H1 (cell line): ENCODE results near the gene RAD51B. TPM values are rescaled to one million over a fixed set of nuclear protein-coding genes. Genes with fewer than 3 reads are reported as not detected.

Experiments
- CTCF ChIA-PET: fragments of 300-600 bp; sonication (Branson Sonifier 250); formaldehyde crosslinking; loops from one replicate; lab custom pipeline; 2021; ENCODE audit not compliant: partially characterized antibody; lab: Charles Lee
- POLR2A ChIA-PET: fragments of 300-600 bp; sonication (Branson Sonifier 250); formaldehyde crosslinking; loops from one replicate; lab custom pipeline; 2021; ENCODE audit warnings: inconsistent platforms; ENCODE audit not compliant: partially characterized antibody; lab: Charles Lee
- DNase-seq, 2 experiments: peaks; one replicate each; pipeline versions ENCODE4 v3.0.0 to v3.0.0-alpha.2; 2010 to 2022; ENCODE audit warnings: low spot score in 2 of 2, low read depth in 1 of 2, mixed read lengths in 1 of 2
- FAIRE-seq: peaks from 2 replicates; lab custom pipeline; 2011; peaks lifted over from hg19 to GRCh38; lab: Jason Lieb, UNC
- H2AFZ ChIP-seq: 2 replicates; pipeline ENCODE4 v1.8.1; 2012; ENCODE audit warnings: low read length, inconsistent platforms
- H2AK5ac ChIP-seq: 2 replicates; pipeline ENCODE4 v1.6.1; 2013; ENCODE audit warnings: low read depth, low read length
- H2BK120ac ChIP-seq: replicated peaks from 2 replicates; pipeline ENCODE3; 2013; ENCODE audit warnings: low read depth, low read length, inconsistent platforms
- H2BK12ac ChIP-seq: 2 replicates; pipeline ENCODE4 v1.6.1; 2013; ENCODE audit warnings: low read depth, low read length
- H2BK15ac ChIP-seq: 2 replicates; pipeline ENCODE4 v1.6.1; 2013; ENCODE audit warnings: low read length
- H2BK20ac ChIP-seq: 2 replicates; pipeline ENCODE4 v1.6.1; 2013; ENCODE audit warnings: low read length
- H2BK5ac ChIP-seq: 2 replicates; pipeline ENCODE4 v1.6.1; 2013; ENCODE audit warnings: low read depth, low read length
- H3K14ac ChIP-seq: 2 replicates; pipeline ENCODE4 v1.6.1; 2013; ENCODE audit warnings: inconsistent platforms; ENCODE audit not compliant: insufficient read length
- H3K18ac ChIP-seq: 2 replicates; pipeline ENCODE4 v1.6.1; 2013; ENCODE audit warnings: low read length; ENCODE audit errors: extremely low read depth
- H3K23ac ChIP-seq: 2 replicates; pipeline ENCODE4 v1.6.1; 2013; ENCODE audit warnings: inconsistent platforms; ENCODE audit not compliant: insufficient read length
- H3K23me2 ChIP-seq: 2 replicates; pipeline ENCODE4 v1.6.1; 2013; ENCODE audit warnings: low read depth, low read length
- H3K27ac ChIP-seq: 2 replicates; pipeline ENCODE4 v1.6.1; 2011; ENCODE audit warnings: low read depth, low read length, inconsistent platforms
- H3K27me3 ChIP-seq, 4 experiments: replicated peaks in 1 of 4; 1 replicate in 1 of 4; 2 replicates in 3 of 4; pipeline versions ENCODE4 v1.6.1 to v1.8.1; 2011 to 2013; ENCODE audit warnings: low read length in 3 of 4, mild to moderate bottlenecking in 3 of 4, inconsistent platforms in 2 of 4, mixed read lengths in 2 of 4, moderate library complexity in 1 of 4; ENCODE audit not compliant: control insufficient read depth in 3 of 4, insufficient read depth in 3 of 4; ENCODE audit errors: extremely low read depth in 1 of 4
- H3K36me3 ChIP-seq, 4 experiments: 2 replicates each; pipeline versions ENCODE4 v1.6.1 to v1.8.1; 2011 to 2013; ENCODE audit warnings: mild to moderate bottlenecking in 4 of 4, low read length in 3 of 4, moderate library complexity in 2 of 4, control low read depth in 1 of 4, inconsistent platforms in 1 of 4; ENCODE audit not compliant: insufficient read depth in 4 of 4, control insufficient read depth in 2 of 4
- H3K4ac ChIP-seq: replicated peaks from 2 replicates; pipeline ENCODE3; 2013; ENCODE audit warnings: low read length, low read depth, mixed read lengths, inconsistent platforms; ENCODE audit not compliant: insufficient read length
- H3K4me1 ChIP-seq, 4 experiments: replicated peaks in 1 of 4; 1 replicate in 1 of 4; 2 replicates in 3 of 4; pipeline versions ENCODE4 v1.6.1 to v1.8.1; 2011 to 2013; ENCODE audit warnings: low read length in 3 of 4, inconsistent platforms in 2 of 4, mixed read lengths in 1 of 4; ENCODE audit not compliant: insufficient read depth in 4 of 4, control insufficient read depth in 3 of 4
- H3K4me2 ChIP-seq, 2 experiments: 2 replicates each; pipeline versions ENCODE4 v1.6.1 to v1.8.1; 2011 to 2013; ENCODE audit warnings: low read depth in 2 of 2, low read length in 2 of 2, control low read depth in 1 of 2, inconsistent platforms in 1 of 2, mild to moderate bottlenecking in 1 of 2; ENCODE audit not compliant: insufficient read depth in 1 of 2
- H3K4me3 ChIP-seq, 4 experiments: fragments of 200-600, 300-600 bp in 1 of 4; sonication (generic), shearing (Covaris generic), sonication (Bioruptor Twin) in 1 of 4; 2 replicates each; pipeline versions ENCODE4 v1.5.1 to v1.8.1; 2011 to 2016; ENCODE audit warnings: low read length in 4 of 4, low read depth in 3 of 4, control low read depth in 2 of 4, inconsistent platforms in 2 of 4, mild to moderate bottlenecking in 2 of 4, mixed read lengths in 1 of 4, moderate library complexity in 1 of 4; ENCODE audit not compliant: insufficient read depth in 2 of 4; ENCODE audit errors: extremely low read depth in 1 of 4
- H3K56ac ChIP-seq: replicated peaks from 2 replicates; pipeline ENCODE3; 2013; ENCODE audit warnings: low read depth, mild to moderate bottlenecking, mixed read lengths, low read length, inconsistent platforms; ENCODE audit not compliant: insufficient read length
- H3K79me1 ChIP-seq: 2 replicates; pipeline ENCODE4 v1.6.1; 2013; ENCODE audit warnings: low read depth, low read length, control low read depth
- H3K79me2 ChIP-seq, 2 experiments: 2 replicates each; pipeline versions ENCODE4 v1.6.1 to v1.8.1; 2012 to 2013; ENCODE audit warnings: low read length in 2 of 2, mild to moderate bottlenecking in 2 of 2, inconsistent platforms in 1 of 2; ENCODE audit not compliant: insufficient read depth in 2 of 2, control insufficient read depth in 1 of 2
- H3K9ac ChIP-seq, 4 experiments: replicated peaks in 1 of 4; 1 replicate in 1 of 4; 2 replicates in 3 of 4; pipeline versions ENCODE4 v1.6.1 to v1.8.1; 2011 to 2013; ENCODE audit warnings: low read depth in 3 of 4, low read length in 3 of 4, control low read depth in 2 of 4, mild to moderate bottlenecking in 2 of 4, moderate library complexity in 2 of 4, inconsistent platforms in 1 of 4; ENCODE audit errors: extremely low read depth in 1 of 4
- H3K9me3 ChIP-seq, 2 experiments: 2 replicates each; pipeline versions ENCODE4 v1.6.1 to v1.8.1; 2012 to 2013; ENCODE audit warnings: mild to moderate bottlenecking in 2 of 2, moderate library complexity in 2 of 2, control low read depth in 1 of 2, inconsistent platforms in 1 of 2, low read depth in 1 of 2, low read length in 1 of 2, mixed read lengths in 1 of 2; ENCODE audit not compliant: insufficient read depth in 2 of 2
- H4K20me1 ChIP-seq, 2 experiments: replicated peaks in 1 of 2; 2 replicates each; pipeline versions ENCODE3 to v1.8.1; 2011 to 2013; ENCODE audit warnings: inconsistent platforms in 2 of 2, low read length in 2 of 2, mild to moderate bottlenecking in 1 of 2; ENCODE audit not compliant: insufficient read depth in 2 of 2, control insufficient read depth in 1 of 2
- H4K5ac ChIP-seq: 2 replicates; pipeline ENCODE4 v1.6.1; 2013; ENCODE audit warnings: low read length, low read depth, mixed read lengths, inconsistent platforms; ENCODE audit not compliant: insufficient read length
- H4K8ac ChIP-seq: 2 replicates; pipeline ENCODE4 v1.8.0; 2013; ENCODE audit warnings: mild to moderate bottlenecking, moderate library complexity, low read length, inconsistent platforms; ENCODE audit not compliant: insufficient read depth; ENCODE audit errors: extremely low read depth
- H4K91ac ChIP-seq: replicated peaks from 2 replicates; pipeline ENCODE3; 2013; ENCODE audit warnings: low read length, mixed read lengths, inconsistent platforms; ENCODE audit not compliant: insufficient read length
- ASH2L ChIP-seq: fragments of 200-600, 300-600 bp; sonication (generic); IDR thresholded peaks from one replicate; pipeline ENCODE4 v1.7.1; 2017; ENCODE audit warnings: low read length
- CHD2 ChIP-seq: IDR thresholded peaks from 2 replicates; pipeline ENCODE4 v1.6.1; 2012; ENCODE audit warnings: low read length, improper control_type of control experiment
- CTBP2 ChIP-seq: IDR thresholded peaks from 2 replicates; pipeline ENCODE4 v1.7.0; 2011; ENCODE audit warnings: borderline replicate concordance, mild to moderate bottlenecking, moderate library complexity, mixed read lengths, low read length; ENCODE audit not compliant: insufficient read depth, insufficient read length
- EP300 ChIP-seq, 2 experiments: IDR thresholded peaks; 1 replicate in 1 of 2; 2 replicates in 1 of 2; pipeline ENCODE4 v1.6.1; 2011 to 2012; ENCODE audit warnings: low read depth in 2 of 2, low read length in 2 of 2, mild to moderate bottlenecking in 2 of 2, borderline replicate concordance in 1 of 2, inconsistent platforms in 1 of 2, moderate library complexity in 1 of 2
- GTF2F1 ChIP-seq: IDR thresholded peaks from 2 replicates; pipeline ENCODE4 v1.6.1; 2012; ENCODE audit warnings: low read depth, low read length, improper control_type of control experiment, borderline replicate concordance
- KDM4A ChIP-seq: IDR thresholded peaks from one replicate; pipeline ENCODE4 v1.7.1; 2012; ENCODE audit warnings: low read depth, mild to moderate bottlenecking, moderate library complexity, low read length, inconsistent platforms; ENCODE audit not compliant: severe bottlenecking
- RAD21 ChIP-seq, 2 experiments: IDR thresholded peaks in 1 of 2; conservative IDR thresholded peaks in 1 of 2; 2 replicates each; pipeline ENCODE4 v1.6.1; 2011; ENCODE audit warnings: low read depth in 2 of 2, low read length in 2 of 2, improper control_type of control experiment in 1 of 2, inconsistent platforms in 1 of 2, mild to moderate bottlenecking in 1 of 2, moderate library complexity in 1 of 2
- RBBP5 ChIP-seq: IDR thresholded peaks from 2 replicates; pipeline ENCODE4 v1.7.1; 2012; ENCODE audit warnings: low read depth, mild to moderate bottlenecking, inconsistent platforms, low read length, moderate library complexity, borderline replicate concordance
- SAP30 ChIP-seq: fragments of 300-600 bp; sonication (generic); IDR thresholded peaks from 2 replicates; pipeline ENCODE4 v1.7.1; 2012; ENCODE audit warnings: low read length, moderate library complexity, mild to moderate bottlenecking, inconsistent platforms; ENCODE audit not compliant: insufficient read depth, insufficient replicate concordance
- SIX5 ChIP-seq: IDR thresholded peaks from 2 replicates; pipeline ENCODE4 v1.6.1; 2011; ENCODE audit warnings: mild to moderate bottlenecking, low read depth, low read length
- SUZ12 ChIP-seq: fragments of 200-600 bp; sonication (generic); IDR thresholded peaks from 2 replicates; pipeline ENCODE4 v1.6.1; 2012; ENCODE audit warnings: mild to moderate bottlenecking, inconsistent platforms, low read length, moderate library complexity, mixed read lengths
- TBP ChIP-seq: IDR thresholded peaks from 2 replicates; pipeline ENCODE4 v1.6.1; 2011; ENCODE audit warnings: low read depth, low read length, improper control_type of control experiment
- WGBS, 2 experiments: shearing (Covaris generic) in 1 of 2; methylation state at CpG; one replicate each; pipeline versions ENCODE4 v1.1.6 to v1.1.7; 2013 to 2015; ENCODE audit warnings: low lambda C conversion rate in 2 of 2, mixed read lengths in 2 of 2, inconsistent platforms in 1 of 2, low coverage in 1 of 2, missing lambda C conversion rate in 1 of 2; ENCODE audit not compliant: insufficient replicate concordance in 2 of 2, insufficient coverage in 1 of 2, insufficient read length in 1 of 2; ENCODE audit errors: extremely low coverage in 1 of 2, missing lambda C conversion rate in 1 of 2; 5-methylcytosine and 5-hydroxymethylcytosine counted together
- polyA plus RNA-seq, 7 experiments: library from polyadenylated mRNA; depleted of rRNA in 3 of 7; stranded (reverse) in 5 of 7; unstranded in 2 of 7; fragments of >200 nt in 5 of 7; fragments of 200-250 nt in 2 of 7; gene quantifications; 1 replicate in 5 of 7; 2 replicates in 1 of 7; 4 replicates in 1 of 7; pipeline versions ENCODE4 v1.2.1 to v1.2.3, GENCODE V29; 2011 to 2013; ENCODE audit warnings: missing spikeins in 2 of 7, mixed read lengths in 2 of 7
- total RNA-seq: library from RNA; stranded (reverse); fragmentation: NEBNext Ultra II Directional; extraction: Animal tissue kit (Norgen Biotek cat#: 25700); gene quantifications from 2 replicates; pipeline ENCODE4 v1.2.1, GENCODE V29; 2021
- TF ChIP-seq, protein P1 (sequence below): IDR thresholded peaks from 2 replicates; pipeline ENCODE4 v1.6.1; 2011; ENCODE audit warnings: low read depth, mild to moderate bottlenecking, low read length; ENCODE audit not compliant: insufficient read depth

The RAD51B gene
- total and polyA plus RNA-seq, 2 of the 8 experiments (the other 6 are each of a cell fraction or from before 2014, with no cell fraction given): 3.9 to 14.9 TPM

DNA sequence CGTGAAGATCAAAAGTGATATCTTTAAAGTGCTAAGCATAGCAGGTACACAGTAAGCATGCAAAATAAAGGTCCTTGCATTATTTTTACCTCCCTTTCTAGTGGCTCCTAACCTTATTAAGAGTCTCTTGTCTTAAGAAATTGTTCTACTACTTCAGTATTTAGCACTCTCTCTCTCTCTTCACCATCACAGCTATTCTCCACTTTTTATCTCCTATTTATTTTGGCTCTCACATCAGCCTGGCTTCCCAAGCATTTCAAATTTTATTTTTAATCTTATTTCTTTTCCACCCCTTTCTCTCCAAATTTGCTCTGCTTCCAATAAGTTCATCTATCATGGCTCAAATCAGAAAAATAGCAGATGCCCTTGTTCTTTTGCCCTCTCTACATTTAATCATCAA lies 212.6 kb downstream of the RAD51B start:
- no peak overlapping the region for H4K5ac ChIP-seq
- H2BK5ac ChIP-seq: no peak overlapping the region
- ChIA-PET POLR2A (no interaction called here), CTCF (no interaction called here)
- H3K4me1 ChIP-seq: peaks cover 0 to 3% (median 0%) of the 10 kb centered on the region in 4 experiments; a peak in 1 of 7 replicates
- no peaks in the 10 kb centered on the region for H3K23me2 ChIP-seq
- no peak overlapping the region for H2BK20ac ChIP-seq
- H2BK120ac ChIP-seq: no peak overlapping the region
- no peak for FAIRE-seq
- H3K4ac ChIP-seq: no peak overlapping the region
- no peaks in the 10 kb centered on the region for H3K27me3 ChIP-seq
- H3K23ac ChIP-seq: no peak overlapping the region
- no peak overlapping the region for H2AK5ac ChIP-seq
- H3K27ac ChIP-seq: no peak overlapping the region
- H3K9me3 ChIP-seq: peaks cover 9 to 14% of the 10 kb centered on the region in 2 experiments
- no peak overlapping the region for H3K9ac ChIP-seq
- H3K4me2 ChIP-seq: no peak overlapping the region
- H3K4me3 ChIP-seq: no peak overlapping the region
- H2BK15ac ChIP-seq: no peak overlapping the region
- no peaks in the 10 kb centered on the region for H3K36me3 ChIP-seq
- H3K79me1 ChIP-seq: no peaks in the 10 kb centered on the region
- H3K18ac ChIP-seq: no peak overlapping the region
- DNase-seq: no peak
- H4K91ac ChIP-seq: no peak overlapping the region
- no peak overlapping the region for H3K14ac ChIP-seq
- WGBS, 2 experiments: 88% methylated on average over 1 of the region's 1 CpG; no CpG with 5 or more reads in 1 of the 2 experiments
- H3K79me2 ChIP-seq: no peaks in the 10 kb centered on the region
- no peak overlapping the region for H2AFZ ChIP-seq
- no peaks in the 10 kb centered on the region for H4K20me1 ChIP-seq
- no peak overlapping the region for H4K8ac ChIP-seq
- H3K56ac ChIP-seq: no peak overlapping the region
- H2BK12ac ChIP-seq: no peak overlapping the region
- TF ChIP-seq, protein P1, sequence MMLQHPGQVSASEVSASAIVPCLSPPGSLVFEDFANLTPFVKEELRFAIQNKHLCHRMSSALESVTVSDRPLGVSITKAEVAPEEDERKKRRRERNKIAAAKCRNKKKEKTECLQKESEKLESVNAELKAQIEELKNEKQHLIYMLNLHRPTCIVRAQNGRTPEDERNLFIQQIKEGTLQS: no peak
- TF ChIP-seq SUZ12 (no peak), RBBP5 (no peak), SIX5 (no peak), GTF2F1 (no peak), ASH2L (no peak), SAP30 (no peak), CTBP2 (no peak), TBP (no peak), RAD21 (IDR thresholded peaks at IDR 0.05 in 1 of 2, conservative IDR thresholded peaks at IDR 0.05 in 1 of 2; ENCODE audit: low read depth in 2 of 2, low read length in 2 of 2) (no peak), KDM4A (no peak), CHD2 (no peak), EP300 (IDR thresholded peaks at IDR 0.05; ENCODE audit: borderline replicate concordance in 1 of 2, low read depth in 2 of 2, low read length in 2 of 2) (no peak)
